Measurements from ENCODE around the gene DAB2IP.

DAB2IP gene

DNA sequence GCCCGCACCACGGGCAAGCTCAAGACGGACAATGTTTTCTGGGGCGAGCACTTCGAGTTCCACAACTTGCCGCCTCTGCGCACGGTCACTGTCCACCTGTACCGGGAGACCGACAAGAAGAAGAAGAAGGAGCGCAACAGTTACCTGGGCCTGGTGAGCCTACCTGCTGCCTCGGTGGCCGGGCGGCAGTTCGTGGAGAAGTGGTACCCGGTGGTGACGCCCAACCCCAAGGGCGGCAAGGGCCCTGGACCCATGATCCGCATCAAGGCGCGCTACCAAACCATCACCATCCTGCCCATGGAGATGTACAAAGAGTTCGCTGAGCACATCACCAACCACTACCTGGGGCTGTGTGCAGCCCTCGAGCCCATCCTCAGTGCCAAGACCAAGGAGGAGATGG lies 108.6 kb downstream of the DAB2IP start:
- ChIA-PET POLR2A (no interaction called here), CTCF (no interaction called here)
- Histone ChIP-seq H3K27ac (ENCODE audit: extremely low read depth, low read depth, low read length) (no peak overlapping the region), H3K36me3 (ENCODE audit: control insufficient read depth in 2 of 2, insufficient read depth in 1 of 2, low read length in 2 of 2) (peaks cover 0 to 69% of the 10 kb centered on the region in 2 experiments; a peak in 1 of 3 replicates), H3K4me1 (ENCODE audit: control insufficient read depth, insufficient read depth, low read length) (no peaks in the 10 kb centered on the region), H3K9me3 (ENCODE audit: control insufficient read depth, insufficient read depth, low read depth, low read length) (no peaks in the 10 kb centered on the region), H3K4me3 (ENCODE audit: low read depth, low read length) (no peak overlapping the region)
- TF ChIP-seq, protein P1, sequence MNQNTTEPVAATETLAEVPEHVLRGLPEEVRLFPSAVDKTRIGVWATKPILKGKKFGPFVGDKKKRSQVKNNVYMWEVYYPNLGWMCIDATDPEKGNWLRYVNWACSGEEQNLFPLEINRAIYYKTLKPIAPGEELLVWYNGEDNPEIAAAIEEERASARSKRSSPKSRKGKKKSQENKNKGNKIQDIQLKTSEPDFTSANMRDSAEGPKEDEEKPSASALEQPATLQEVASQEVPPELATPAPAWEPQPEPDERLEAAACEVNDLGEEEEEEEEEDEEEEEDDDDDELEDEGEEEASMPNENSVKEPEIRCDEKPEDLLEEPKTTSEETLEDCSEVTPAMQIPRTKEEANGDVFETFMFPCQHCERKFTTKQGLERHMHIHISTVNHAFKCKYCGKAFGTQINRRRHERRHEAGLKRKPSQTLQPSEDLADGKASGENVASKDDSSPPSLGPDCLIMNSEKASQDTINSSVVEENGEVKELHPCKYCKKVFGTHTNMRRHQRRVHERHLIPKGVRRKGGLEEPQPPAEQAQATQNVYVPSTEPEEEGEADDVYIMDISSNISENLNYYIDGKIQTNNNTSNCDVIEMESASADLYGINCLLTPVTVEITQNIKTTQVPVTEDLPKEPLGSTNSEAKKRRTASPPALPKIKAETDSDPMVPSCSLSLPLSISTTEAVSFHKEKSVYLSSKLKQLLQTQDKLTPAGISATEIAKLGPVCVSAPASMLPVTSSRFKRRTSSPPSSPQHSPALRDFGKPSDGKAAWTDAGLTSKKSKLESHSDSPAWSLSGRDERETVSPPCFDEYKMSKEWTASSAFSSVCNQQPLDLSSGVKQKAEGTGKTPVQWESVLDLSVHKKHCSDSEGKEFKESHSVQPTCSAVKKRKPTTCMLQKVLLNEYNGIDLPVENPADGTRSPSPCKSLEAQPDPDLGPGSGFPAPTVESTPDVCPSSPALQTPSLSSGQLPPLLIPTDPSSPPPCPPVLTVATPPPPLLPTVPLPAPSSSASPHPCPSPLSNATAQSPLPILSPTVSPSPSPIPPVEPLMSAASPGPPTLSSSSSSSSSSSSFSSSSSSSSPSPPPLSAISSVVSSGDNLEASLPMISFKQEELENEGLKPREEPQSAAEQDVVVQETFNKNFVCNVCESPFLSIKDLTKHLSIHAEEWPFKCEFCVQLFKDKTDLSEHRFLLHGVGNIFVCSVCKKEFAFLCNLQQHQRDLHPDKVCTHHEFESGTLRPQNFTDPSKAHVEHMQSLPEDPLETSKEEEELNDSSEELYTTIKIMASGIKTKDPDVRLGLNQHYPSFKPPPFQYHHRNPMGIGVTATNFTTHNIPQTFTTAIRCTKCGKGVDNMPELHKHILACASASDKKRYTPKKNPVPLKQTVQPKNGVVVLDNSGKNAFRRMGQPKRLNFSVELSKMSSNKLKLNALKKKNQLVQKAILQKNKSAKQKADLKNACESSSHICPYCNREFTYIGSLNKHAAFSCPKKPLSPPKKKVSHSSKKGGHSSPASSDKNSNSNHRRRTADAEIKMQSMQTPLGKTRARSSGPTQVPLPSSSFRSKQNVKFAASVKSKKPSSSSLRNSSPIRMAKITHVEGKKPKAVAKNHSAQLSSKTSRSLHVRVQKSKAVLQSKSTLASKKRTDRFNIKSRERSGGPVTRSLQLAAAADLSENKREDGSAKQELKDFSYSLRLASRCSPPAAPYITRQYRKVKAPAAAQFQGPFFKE (tag by site-specific recombination; IDR thresholded peaks at IDR 0.05; ENCODE audit: borderline replicate concordance), result no peak
- TF ChIP-seq ZBTB1 (tag by site-specific recombination; IDR thresholded peaks at IDR 0.05) (no peak), ZNF175 (tag by site-specific recombination; IDR thresholded peaks at IDR 0.05) (no peak), ZBTB8A (tag by site-specific recombination; IDR thresholded peaks at IDR 0.05) (no peak), ZNF404 (tag by site-specific recombination; IDR thresholded peaks at IDR 0.05) (no peak)
- TF ChIP-seq, protein P2, sequence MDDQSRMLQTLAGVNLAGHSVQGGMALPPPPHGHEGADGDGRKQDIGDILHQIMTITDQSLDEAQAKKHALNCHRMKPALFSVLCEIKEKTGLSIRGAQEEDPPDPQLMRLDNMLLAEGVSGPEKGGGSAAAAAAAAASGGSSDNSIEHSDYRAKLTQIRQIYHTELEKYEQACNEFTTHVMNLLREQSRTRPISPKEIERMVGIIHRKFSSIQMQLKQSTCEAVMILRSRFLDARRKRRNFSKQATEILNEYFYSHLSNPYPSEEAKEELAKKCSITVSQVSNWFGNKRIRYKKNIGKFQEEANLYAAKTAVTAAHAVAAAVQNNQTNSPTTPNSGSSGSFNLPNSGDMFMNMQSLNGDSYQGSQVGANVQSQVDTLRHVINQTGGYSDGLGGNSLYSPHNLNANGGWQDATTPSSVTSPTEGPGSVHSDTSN (CRISPR knock-in tag; IDR thresholded peaks at IDR 0.05), result no peak

DNA sequence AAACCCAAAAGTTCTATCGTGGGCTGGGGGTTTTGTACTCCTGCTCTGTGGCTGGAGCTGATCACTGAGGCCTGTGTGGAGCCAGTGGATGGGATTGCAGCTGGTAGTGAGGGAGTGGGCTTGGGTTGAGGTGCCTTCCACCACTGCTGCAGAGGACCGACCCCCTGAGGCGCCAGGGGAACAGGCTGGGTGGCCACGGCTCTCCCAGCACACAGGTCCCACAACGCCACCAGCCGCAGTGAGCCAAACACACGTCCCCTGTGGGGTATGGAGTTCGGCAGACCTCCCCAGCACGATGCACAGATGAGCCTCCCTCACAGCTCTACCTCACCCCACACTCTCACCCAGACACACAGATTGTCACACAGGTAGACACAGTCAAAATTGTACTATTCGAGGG lies 109.1 kb downstream of the DAB2IP start:
- no peaks in the 10 kb centered on the region for H3K4me1 ChIP-seq (ENCODE audit: control insufficient read depth, insufficient read depth, low read length)
- H3K4me3 ChIP-seq (ENCODE audit: low read depth, low read length), result no peak overlapping the region
- ChIA-PET POLR2A (no interaction called here), CTCF (no interaction called here)
- no peaks in the 10 kb centered on the region for H3K9me3 ChIP-seq (ENCODE audit: control insufficient read depth, insufficient read depth, low read depth, low read length)
- TF ChIP-seq SP2 (tag by site-specific recombination; IDR thresholded peaks at IDR 0.05) (no peak), ZNF585B (tag by site-specific recombination; IDR thresholded peaks at IDR 0.05) (no peak), ZXDB (tag by site-specific recombination; IDR thresholded peaks at IDR 0.05) (no peak), ZNF777 (tag by site-specific recombination; IDR thresholded peaks at IDR 0.05; ENCODE audit: borderline replicate concordance) (no peak), ZNF211 (tag by site-specific recombination; IDR thresholded peaks at IDR 0.05; ENCODE audit: low read depth) (no peak), ZNF391 (tag by site-specific recombination; IDR thresholded peaks at IDR 0.05; ENCODE audit: borderline replicate concordance, low read depth) (no peak), PRDM1 (tag by site-specific recombination; IDR thresholded peaks at IDR 0.05) (no peak)
- TF ChIP-seq, protein P3, sequence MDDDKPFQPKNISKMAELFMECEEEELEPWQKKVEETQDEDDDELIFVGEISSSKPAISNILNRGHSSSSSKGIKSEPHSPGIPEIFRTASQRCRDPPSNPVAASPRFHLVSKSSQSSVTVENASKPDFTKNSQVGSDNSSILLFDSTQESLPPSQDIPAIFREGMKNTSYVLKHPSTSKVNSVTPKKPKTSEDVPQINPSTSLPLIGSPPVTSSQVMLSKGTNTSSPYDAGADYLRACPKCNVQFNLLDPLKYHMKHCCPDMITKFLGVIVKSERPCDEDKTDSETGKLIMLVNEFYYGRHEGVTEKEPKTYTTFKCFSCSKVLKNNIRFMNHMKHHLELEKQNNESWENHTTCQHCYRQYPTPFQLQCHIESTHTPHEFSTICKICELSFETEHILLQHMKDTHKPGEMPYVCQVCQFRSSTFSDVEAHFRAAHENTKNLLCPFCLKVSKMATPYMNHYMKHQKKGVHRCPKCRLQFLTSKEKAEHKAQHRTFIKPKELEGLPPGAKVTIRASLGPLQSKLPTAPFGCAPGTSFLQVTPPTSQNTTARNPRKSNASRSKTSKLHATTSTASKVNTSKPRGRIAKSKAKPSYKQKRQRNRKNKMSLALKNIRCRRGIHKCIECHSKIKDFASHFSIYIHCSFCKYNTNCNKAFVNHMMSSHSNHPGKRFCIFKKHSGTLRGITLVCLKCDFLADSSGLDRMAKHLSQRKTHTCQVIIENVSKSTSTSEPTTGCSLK (tag by site-specific recombination; IDR thresholded peaks at IDR 0.05), result no peak
- peaks cover 0 to 71% of the 10 kb centered on the region in 2 experiments; a peak in 1 of 3 replicates for H3K36me3 ChIP-seq (ENCODE audit: control insufficient read depth in 2 of 2, insufficient read depth in 1 of 2, low read length in 2 of 2)
- no peak overlapping the region for H3K27ac ChIP-seq (ENCODE audit: extremely low read depth, low read depth, low read length)
